Ramos (cell line): ENCODE results near the gene CBX1.

ENCODE experiments used
- in situ Hi-C: fragments of 300-500 bp; cut with MboI; formaldehyde crosslinking; loops from one replicate; pipeline ENCODE4 v1.14.3; 2022; ENCODE audit warnings: low sequenced_read_pairs; ENCODE audit not compliant: unreplicated experiment

The CBX1 gene

DNA sequence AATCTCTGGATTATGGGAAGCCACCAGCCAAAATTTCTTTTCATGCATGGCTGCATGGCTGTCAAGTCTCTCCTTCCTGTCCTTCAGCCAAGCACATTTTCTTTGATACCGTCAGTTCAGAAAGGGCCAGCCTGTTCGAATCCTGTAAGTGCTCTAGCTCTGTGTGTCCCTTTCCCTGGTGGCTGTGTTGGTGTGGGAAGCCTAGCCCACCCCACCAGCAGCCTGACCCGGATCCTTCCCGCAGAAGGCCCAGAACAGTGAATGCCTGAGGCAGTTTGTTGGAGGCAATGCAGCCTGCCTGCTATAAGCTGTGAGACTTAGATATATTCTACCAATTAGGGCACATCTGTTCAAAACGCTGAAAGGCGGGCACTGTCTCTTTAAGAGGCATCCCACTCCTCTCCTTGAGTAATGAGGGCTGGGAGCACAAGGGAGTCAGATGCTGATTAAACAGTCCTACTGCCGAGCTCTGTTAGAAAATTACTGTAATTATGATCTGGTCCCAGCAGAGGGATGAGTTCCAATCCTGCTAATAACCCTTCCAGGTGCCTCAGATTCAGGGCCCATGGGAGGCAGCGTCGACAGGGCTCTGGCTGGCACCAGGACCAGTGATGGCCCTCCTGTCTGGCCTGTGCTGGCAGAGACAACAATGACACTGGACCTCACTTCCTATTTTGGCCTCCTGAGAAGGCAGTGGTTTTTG, 24.7 kb upstream of the CBX1 start:
- in situ Hi-C loops = no loop called here

DNA sequence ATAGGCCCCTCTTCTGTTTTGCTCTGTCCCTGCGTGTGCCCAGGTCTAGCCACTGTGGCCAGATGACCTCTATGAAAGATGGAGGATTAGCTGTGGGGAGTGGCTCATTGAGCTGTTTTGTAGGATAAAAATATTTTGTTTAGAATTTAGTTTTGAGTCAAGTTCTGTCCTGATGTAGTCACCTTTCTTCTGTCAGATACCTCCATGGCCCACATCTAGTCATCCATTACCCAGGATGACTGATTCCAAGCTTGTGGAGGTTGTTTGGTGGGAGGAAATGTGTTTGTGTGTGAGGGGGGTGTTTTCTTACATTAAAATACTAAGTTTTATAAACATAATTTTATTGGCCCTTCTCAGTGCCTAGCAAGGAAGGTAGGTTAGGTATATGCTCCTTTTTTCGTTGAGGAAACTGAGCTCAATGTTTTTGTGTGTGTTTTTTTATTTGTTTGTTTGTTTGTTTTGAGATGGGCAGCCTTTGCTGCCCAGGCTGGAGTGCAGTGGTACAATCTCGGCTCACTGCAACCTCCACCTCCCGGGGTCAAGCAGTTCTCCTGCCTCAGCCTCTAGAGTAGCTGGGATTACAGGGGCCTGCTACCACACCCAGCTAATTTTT, 22.6 kb upstream of the CBX1 start:
- in situ Hi-C loops = no loop called here

DNA sequence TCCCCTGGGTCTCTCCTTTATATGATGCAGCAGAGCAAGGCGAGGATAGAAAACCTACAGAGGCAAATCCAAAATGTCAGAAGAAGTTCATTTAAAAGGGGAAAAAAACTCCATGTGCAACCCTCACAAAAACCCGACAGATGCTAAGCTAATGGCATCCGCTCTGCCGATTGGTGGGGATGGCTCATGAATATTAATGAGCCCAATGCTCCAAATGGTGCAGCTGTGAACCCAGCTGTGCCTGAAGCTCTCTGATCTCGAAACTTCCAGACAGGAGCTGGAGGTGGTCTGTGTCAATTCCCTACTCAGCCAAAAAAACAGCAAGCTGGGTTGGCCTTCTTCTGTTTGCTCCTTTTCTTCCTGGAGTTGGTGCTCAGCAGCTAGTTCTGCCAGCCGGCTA, 21.8 kb upstream of the CBX1 start:
- in situ Hi-C loops = no loop called here

DNA sequence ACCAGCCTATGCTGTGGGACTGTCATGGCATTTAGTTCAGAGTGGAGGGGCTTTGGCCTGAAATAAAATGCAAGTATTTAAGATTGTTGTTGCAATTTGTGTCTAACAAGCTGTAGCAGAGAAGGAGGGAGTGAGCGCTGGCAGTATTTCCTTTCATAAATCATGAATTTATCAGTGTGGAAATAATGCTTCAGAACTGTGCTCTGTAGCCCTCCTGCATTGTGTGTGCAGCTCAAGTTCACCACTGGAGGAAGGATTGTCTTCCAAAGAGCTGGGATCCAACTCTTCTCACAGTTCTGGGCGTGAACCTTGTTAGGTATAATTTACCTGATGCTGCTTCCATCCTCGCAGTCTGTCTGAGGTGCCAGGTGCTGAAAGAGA, 21.4 kb upstream of the CBX1 start:
- in situ Hi-C loops = no loop called here

DNA sequence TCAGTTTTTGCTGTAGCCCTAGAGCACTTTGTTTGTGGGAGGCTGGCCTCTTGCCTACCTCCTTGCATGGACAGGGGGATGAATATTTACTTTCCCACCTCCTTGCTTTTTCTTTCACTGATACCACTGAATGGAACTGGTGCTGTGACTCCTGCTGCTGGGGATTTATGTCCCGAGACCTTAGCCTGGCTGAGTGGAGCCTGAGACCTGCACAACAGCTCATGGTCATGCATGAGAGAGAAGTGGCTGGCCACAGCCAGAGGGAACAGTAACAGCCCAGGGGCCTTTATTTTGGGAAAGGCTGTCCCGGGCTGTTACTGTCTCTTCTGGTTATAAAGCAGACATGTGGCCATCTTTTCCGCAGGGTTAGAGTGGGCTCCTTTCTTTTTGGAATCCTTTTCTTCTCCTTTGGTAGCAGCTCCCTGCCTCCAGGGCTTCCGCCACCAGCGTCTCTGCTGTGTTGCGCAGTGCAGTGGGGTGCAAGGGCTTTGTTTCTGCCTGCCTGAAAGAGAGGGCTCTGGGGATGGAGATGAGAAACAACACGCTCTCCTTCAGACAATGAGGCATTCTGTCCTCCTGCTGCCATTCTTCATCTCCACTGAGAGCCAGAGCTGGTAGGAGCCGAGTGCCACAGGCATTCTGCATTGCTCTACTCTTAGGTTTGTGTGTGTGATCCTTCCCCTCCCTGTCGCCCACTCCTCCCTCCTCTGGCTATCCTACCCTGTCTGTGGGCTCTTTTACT, 20.8 kb upstream of the CBX1 start:
- in situ Hi-C loops = no loop called here

DNA sequence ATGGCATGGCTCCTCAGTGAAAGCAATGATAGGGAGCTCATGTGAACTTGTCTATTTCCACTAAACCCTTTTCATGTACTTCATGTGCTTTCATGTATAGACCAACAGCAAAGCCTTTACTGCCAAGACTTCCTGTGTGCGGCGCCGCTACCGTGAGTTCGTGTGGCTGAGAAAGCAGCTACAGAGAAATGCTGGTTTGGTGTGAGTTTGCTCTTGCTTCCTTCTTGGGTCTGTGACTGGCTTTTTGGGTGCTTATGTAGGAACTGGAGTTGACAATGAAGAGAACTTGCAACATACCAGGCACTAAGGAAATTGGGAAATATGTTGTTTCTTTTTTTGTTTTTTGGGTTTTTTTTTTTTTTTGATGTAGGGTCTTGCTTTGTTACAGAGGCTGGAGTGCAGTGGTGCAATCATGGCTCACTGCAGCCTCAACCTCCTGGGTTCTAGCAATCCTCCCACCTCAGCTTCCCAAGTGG, 12.0 kb upstream of the CBX1 start:
- in situ Hi-C loops = no loop called here

DNA sequence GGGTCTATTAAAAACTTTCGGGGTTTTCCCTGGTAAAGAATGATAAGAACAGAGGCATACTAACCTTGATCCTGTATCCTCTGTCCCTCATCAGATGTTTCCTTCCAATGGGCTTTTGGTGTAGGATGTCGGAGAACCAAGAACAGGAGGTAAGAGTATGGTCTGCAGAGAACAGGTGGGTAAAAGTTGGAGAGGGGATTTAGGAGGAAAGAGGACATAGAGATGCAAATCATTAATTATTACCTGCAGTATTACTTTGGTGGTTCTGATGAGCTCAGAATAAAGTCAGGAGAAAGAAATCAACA, 10.6 kb upstream of the CBX1 start:
- in situ Hi-C loops = no loop called here

DNA sequence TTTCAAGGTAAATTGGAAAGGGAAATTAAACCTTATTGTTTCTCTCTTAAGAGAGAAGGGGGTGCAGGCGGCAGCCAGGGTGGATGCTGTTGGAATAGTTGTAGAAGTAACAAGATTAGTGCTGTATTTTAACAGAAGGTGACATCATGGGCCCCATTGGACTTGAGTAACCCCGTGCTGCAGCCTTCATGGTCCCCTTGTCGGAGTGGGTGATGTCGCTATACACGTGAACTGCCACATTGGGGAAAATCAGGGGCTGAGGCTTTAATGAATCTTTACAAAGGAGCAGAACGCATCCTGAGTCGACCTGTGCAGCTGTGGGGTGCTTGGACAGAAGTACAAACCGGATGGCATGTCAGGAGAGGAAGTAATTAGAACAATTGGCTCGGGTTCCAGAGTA, 9.5 kb upstream of the CBX1 start:
- in situ Hi-C loops = no loop called here

DNA sequence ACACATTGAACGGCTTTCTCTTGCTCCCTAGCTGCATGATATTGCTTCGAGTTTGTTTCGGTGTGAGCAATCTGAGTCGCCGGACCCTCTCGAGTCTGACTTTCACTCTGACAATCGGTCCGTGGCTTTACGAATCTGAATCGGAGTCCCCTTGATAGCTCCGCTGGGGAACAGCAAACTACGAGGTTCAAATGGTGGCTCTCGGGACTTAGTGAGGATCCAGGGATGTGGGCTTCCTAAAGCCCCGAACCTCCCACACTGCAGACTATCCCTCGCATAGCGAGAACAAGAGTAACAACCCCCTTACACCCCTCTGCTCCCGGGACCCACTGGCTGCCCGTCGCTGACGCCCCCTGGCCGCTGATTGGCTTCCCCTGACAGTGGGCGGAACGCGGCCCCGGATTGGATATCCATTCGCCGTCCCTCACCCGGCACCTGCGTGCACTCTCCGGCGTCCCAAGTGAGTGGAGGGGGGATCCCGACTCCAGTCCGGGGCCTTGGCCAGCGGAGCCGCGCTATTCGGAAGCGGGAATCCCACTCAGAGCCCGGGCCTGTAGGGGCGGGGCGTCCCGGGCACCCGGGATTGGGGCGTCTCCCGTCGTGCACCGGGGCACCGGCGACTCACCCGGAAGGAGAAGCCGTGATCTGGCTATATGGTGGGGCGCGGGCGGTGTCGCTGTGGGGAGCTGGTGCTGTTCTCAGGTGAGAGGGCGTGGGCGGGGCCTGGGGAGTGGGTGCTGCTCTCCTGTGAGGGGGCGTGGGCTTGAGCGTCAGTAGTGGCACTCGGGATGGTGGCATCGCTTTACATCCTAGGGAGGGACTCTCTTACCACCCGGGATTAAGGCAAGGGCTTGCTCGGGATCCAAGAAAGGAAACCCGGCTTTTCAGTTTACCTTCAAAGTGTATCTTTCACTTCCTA, 6.1 kb upstream of the CBX1 start, which contains the start of gene SNX11:
SNX11 (plus strand) TSS at position 630 of the 919 bp plus-strand sequence. CDS start 4,278 bp downstream, outside the sequence.
- in situ Hi-C loops = no loop called here

DNA sequence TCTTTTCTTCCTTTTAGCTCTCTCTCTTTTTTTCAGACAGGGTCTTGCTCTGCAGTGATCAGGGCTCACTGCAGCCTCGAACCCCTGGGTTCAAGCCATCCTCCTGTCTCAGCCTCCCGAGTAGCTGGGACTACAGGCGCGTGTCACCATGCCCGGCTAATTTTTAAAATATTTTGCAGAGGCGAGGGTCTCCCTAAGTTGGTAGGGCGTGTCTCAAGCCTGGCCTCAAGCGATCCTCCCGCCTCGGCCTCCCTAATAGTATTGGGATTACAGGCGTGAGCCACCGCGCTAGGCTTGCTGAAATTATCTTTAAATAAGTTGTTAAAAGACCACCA, 5.5 kb upstream of the CBX1 start:
- in situ Hi-C loops = no loop called here

DNA sequence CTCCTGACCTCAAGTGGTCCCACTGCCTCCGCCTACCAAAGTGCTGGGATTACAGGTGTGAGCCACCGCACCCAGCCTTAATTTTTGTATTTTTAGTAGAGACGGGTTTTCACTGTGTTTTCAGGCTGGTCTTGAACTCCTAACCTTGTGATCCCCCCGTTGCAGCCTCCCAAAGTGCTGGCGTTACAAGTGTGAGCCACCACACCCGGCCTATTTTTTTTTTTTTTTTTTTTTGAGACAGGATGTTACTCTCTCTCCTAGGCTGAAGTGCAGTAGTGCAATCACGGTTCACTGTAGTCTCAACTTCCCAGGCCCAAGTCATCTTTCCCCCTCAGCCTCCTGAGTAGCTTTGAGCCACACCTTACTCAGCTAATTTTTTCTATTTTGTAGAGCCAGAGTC, 3.2 kb upstream of the CBX1 start:
- in situ Hi-C loops = no loop called here

DNA sequence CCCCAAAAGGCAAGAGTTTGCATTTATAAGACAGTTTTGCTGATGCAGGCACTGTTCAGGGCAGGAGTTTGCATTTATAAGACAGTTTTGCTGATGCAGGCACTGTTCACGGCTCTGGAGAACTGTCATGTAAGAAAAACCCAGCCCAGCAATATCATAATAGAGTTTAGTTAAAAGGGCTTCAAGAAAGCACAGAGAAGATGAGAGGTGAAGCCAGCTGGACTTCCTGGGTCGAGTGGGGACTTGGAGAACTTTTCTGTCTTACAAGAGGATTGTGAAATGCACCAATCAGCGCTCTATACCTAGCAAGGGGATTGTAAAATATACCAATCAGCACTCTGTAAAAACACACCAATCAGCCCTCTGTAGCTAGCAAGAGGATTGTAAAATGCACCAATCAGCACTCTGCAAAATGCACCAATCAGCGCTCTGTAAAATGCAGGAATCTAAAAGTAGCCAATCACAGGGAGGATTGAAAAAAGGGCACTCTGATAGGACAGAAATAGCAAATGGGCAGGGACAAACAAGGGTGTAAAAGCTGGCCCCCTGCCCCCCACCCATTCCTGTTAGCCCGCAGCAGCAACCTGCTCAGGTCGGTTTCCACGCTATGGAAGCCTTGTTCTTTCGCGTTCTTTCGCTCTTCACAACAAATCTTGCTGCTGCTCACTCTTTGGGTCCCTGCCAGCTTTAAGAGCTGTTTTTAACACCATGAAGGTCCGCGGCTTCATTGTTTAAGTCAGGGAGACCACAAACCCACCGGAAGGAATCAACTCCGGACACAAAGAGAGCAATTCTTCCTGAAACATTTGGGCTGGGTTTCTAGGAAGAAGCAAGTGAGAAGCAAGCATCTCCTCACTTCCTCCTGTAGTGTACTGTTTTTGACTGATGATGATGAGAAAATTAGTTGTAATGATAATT, 1.8 kb upstream of the CBX1 start:
- in situ Hi-C loops = no loop called here

DNA sequence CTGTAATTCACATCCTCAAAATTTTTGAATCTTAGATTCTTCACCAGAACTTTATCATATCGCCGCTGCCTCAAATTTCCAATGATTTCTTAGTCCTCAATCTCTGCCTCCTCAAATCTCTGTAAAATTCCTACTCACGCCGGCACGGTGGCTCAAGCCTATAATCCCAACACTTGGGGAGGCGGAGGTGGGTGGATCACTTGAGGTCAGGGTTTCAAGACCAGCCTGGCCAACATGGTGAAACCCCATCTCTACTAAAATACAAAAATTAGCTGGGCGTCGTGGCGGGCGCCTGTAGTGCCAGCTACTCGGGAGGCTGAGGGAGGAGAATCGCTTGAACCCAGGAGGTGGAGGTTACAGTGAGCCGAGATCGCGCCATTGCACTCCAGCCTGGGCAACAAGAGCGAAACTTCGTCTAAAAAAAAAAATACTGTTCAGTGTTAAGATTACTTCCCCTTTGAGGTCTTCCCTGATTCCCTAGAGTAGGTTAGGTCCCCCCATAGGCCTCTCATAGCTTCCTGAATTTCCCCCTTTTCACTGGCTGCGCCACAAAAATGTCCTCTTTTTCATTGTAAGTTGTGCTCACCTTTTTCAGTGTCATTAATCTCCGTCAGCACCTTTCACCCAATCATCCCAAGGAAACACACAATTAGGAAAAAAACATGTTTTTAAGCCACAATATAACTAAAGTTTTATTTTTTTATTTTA, 919 bp upstream of the CBX1 start:
- in situ Hi-C loops = no loop called here

DNA sequence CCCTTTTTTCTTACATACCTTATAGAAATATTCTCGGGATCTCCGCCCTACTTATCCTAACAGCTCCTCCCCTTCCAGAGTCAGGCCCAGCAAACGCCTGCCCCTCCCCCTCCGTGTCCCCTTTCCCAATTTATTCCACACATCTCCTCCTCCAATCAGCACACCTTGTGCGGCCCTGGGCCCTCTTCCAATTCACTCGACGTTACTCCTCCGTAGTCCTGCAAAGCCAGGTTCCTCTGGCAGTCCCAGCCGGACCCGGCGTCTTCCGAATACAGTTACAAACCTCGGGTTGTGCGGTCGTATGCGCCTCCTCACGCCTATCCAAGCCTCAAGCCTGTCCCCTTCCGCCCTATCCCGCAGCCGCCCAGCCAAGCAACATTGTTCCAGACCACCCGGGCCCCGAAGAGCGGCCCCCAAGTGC, 677 bp downstream of the CBX1 start:
- in situ Hi-C loops = no loop called here

DNA sequence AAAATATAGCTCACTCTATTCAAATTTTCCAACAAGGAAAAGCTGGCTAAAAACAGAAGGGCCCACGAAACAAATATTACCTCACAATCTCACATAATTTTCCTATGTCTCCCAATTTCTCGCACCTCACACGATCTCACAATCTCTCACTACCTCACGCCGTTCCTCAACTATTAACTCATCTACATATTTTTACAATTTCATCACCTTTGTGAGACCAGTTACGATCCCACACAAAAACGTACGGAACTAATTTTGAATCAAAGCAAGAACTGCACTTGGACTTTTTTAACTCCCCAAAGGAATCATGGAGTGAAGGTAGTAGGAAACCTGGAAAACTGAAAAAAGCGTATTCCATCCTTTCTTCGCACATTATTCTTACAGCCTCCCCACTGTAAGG, 1.1 kb downstream of the CBX1 start:
- in situ Hi-C loops = no loop called here

DNA sequence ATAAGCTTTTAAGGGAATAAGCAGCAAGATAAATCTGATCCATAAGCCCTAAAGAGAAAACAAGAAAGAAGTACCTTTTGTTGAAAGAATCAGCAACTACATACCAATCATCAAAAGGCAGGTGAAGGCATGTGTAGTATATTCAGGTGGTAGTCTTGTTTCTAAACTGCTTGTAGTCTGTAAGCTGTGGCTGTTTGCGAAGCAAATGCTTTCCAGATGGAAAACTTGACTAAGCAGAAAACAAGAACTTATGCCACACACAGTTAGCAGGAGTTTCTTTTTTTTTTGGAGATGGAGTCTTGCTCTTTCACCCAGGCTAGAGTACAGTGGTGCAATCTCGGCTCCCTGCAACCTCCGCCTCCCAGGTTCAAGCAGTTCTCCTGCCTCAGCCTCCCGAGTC, 5.7 kb downstream of the CBX1 start:
- in situ Hi-C loops = no loop called here

DNA sequence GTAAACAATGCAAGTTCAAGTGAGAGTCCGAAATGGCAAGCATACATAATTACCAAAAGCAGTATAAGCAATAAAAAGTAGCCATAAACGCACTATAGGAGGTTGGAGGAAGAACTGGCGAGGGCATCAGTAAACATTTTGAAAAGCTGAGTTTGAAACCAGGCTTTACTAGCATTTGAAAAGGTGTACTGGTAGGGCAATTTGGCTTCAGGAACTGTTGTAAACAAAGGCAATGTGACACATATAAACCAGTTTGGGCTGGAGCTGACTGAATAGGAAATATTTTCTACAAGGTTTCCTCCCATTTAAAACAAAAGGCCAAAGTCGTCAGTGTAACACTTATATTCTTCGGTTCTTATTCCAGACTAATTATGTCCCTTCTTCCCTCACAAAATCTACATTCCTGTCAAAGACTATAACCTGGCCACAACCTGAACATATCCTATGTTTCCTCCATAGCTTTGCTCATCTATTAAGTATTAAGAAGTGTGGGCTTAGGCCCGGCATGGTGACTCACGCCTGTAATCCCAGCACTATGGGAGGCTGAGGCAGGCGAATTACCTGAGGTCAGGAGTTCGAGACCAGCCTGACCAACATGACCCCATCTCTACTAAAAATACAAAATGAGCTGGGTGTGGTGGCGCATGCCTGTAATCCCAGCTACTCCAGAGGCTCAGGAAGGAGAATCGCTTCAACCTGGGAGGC, 7.8 kb downstream of the CBX1 start:
- in situ Hi-C loops = no loop called here

DNA sequence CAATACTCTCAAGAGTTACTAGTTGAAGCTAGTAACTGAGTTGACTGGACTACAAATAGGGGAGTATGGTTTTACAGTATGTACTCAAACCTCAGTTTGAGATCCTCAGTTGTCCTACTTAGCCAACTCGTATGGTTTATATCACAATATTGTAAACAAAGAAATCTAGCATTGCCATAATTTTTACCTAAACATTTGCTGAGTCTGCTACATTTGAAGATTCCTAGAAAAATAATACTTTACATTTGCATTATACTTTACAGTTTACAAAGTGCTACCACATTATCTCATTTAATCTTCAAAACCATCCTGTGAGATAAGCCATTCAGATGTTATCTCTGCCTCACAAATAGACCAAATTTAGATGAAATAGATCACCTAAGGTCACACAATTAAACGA, 16.3 kb downstream of the CBX1 start:
- in situ Hi-C loops = no loop called here
